Kidney (tissue), 14 donors: ENCODE data around the gene RTCA. TPM values are rescaled to one million over a fixed set of nuclear protein-coding genes. Genes with fewer than 3 reads are reported as not detected.

ENCODE experiments used
- DNase-seq, 5 donors: peaks; one replicate each; pipeline ENCODE4 v3.0.0-alpha.2; 2013 to 2020
- FAIRE-seq: peaks from 2 replicates; lab custom pipeline; 2012; peaks lifted over from hg19 to GRCh38; lab: Jason Lieb, UNC
- H3K27ac ChIP-seq, 2 donors: one replicate each; pipeline ENCODE4 v1.7.0; 2013; ENCODE audit warnings: low read depth in 2 of 2, low read length in 2 of 2, inconsistent platforms in 1 of 2
- H3K27me3 ChIP-seq: one replicate; pipeline ENCODE4 v1.7.1; 2013; ENCODE audit warnings: low read length, inconsistent platforms; ENCODE audit not compliant: control insufficient read depth, insufficient read depth
- H3K36me3 ChIP-seq, 3 donors: one replicate each; pipeline versions ENCODE4 v1.7.0 to v1.7.1; 2013; ENCODE audit warnings: low read length in 3 of 3, control low read depth in 1 of 3, inconsistent platforms in 1 of 3; ENCODE audit not compliant: insufficient read depth in 3 of 3, control insufficient read depth in 2 of 3
- H3K4me1 ChIP-seq, 3 donors: one replicate each; pipeline versions ENCODE4 v1.7.0 to v1.7.1; 2013; ENCODE audit warnings: low read length in 3 of 3, inconsistent platforms in 1 of 3, low read depth in 1 of 3; ENCODE audit not compliant: control insufficient read depth in 2 of 3, insufficient read depth in 2 of 3
- H3K4me3 ChIP-seq, 3 donors: one replicate each; pipeline versions ENCODE4 v1.7.0 to v1.8.1; 2013; ENCODE audit warnings: low read length in 3 of 3, control low read depth in 1 of 3, inconsistent platforms in 1 of 3
- H3K9ac ChIP-seq, 3 donors: one replicate each; pipeline versions ENCODE4 v1.7.0 to v1.7.1; 2013; ENCODE audit warnings: low read length in 3 of 3, control low read depth in 1 of 3, inconsistent platforms in 1 of 3
- H3K9me3 ChIP-seq, 3 donors: one replicate each; pipeline versions ENCODE4 v1.7.0 to v1.7.1; 2013; ENCODE audit warnings: low read length in 3 of 3, control low read depth in 1 of 3, inconsistent platforms in 1 of 3; ENCODE audit not compliant: control insufficient read depth in 2 of 3, insufficient read depth in 1 of 3
- intact Hi-C: fragments of 100-400 bp; cut with DNase I; formaldehyde crosslinking; loops from one replicate; pipeline ENCODE4 v1.11.1; 2022
- polyA plus RNA-seq: library from polyadenylated mRNA; stranded (reverse); fragments of 350-450 nt; fragmentation: Illumina TruSeq; extraction: RNeasy Lipid Tissue Mini Kit (QIAGEN cat#74804); gene quantifications from one replicate; pipeline ENCODE4 v1.2.3, GENCODE V29; 2014; ENCODE audit warnings: low read depth, low replicate concordance; ENCODE audit not compliant: insufficient read depth
- total RNA-seq: library from RNA; stranded (reverse); fragmentation: NEBNext Ultra II Directional; extraction: Animal tissue kit (Norgen Biotek cat#: 25700); gene quantifications from one replicate; pipeline ENCODE4 v1.2.1, GENCODE V29; 2021
- TF ChIP-seq, protein P1 (sequence below): IDR thresholded peaks from 3 replicates; pipeline ENCODE4 v1.5.1; 2012; ENCODE audit warnings: mild to moderate bottlenecking, moderate library complexity, borderline replicate concordance; ENCODE audit not compliant: insufficient read depth; ENCODE audit errors: extremely low read depth
- donor health status: control.
- donor health status: control.
- donor health status: control.
- donor health status: control.
- donor health status: control.
- donor health status: DM: yes; HTN: yes; CAD: no.
- donor health status: Normal renal cell carcinoma (clear cell type).

Gene RTCA
- total and polyA plus RNA-seq, 2 donors from 2014 or later, result 30.8 to 51.1 TPM

DNA sequence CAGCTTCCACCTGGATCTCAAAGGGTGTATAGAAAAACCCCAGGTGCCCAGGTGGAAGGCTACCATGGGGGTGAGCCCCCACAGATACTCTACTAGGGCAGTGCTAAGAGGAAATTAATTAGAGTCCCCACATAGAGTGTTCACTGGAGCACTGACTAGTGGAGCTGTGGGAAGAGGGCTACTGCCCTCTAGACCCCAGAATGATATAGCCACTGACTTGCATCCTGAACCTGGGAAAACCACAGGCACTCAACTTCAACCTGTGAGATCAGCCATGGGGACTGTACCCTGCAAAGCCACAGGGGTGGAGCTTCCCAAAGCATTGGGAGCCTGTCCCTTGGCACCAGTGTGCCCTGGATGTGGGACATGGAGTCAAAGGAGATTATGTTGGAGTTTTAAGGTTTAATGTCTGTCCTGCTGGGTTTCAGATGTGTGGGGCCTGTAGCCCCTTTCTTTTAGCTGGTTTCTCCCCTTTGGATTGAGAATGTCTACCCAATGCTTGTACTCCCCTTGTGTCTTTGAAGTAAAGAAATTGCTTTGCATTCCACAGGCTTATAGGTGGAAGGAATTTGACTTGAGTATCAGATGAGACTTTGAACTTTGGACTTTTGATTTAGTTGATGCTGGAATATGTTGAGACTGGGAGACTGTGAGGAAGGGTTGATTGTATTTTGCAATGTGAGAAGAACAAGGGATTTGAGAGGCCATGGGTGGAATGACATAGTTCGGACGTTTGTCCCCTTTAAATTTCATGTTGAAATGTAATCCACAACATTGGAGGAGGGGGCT lies 54.5 kb downstream of the RTCA start:
- no peaks in the 10 kb centered on the region for H3K27me3 ChIP-seq
- TF ChIP-seq, protein P1, sequence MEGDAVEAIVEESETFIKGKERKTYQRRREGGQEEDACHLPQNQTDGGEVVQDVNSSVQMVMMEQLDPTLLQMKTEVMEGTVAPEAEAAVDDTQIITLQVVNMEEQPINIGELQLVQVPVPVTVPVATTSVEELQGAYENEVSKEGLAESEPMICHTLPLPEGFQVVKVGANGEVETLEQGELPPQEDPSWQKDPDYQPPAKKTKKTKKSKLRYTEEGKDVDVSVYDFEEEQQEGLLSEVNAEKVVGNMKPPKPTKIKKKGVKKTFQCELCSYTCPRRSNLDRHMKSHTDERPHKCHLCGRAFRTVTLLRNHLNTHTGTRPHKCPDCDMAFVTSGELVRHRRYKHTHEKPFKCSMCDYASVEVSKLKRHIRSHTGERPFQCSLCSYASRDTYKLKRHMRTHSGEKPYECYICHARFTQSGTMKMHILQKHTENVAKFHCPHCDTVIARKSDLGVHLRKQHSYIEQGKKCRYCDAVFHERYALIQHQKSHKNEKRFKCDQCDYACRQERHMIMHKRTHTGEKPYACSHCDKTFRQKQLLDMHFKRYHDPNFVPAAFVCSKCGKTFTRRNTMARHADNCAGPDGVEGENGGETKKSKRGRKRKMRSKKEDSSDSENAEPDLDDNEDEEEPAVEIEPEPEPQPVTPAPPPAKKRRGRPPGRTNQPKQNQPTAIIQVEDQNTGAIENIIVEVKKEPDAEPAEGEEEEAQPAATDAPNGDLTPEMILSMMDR, result no peak
- peaks cover 0 to 10% (median 0%) of the 10 kb centered on the region in 3 donors for H3K9me3 ChIP-seq
- FAIRE-seq (no peak), DNase-seq (no peak)
- peaks cover 0 to 20% (median 6%) of the 10 kb centered on the region in 3 donors for H3K4me1 ChIP-seq
- no peak overlapping the region for H3K4me3 ChIP-seq
- no peak overlapping the region for H3K27ac ChIP-seq
- intact Hi-C loops, result no loop called here
- no peaks in the 10 kb centered on the region for H3K36me3 ChIP-seq
- H3K9ac ChIP-seq, result no peak overlapping the region

DNA sequence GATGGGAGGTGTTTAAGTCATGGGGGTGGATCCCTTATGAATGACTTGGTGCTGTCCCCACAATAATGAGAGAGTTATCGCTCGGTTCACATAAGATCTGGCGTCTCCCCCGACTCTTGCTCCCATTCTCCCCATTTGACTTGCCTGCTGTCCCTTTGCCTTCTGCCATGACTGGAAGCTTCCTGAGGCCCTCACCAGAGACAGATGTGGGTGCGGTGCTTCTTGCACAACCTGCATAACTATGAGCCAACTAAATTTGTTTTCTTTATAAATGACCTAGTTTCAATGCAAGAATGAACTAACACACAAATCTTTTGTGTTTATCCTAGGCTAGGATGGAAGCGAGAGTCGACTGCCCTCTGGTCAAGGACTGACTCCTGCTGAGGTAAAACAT lies 55.1 kb downstream of the RTCA start:
- no peaks in the 10 kb centered on the region for H3K27me3 ChIP-seq
- H3K9ac ChIP-seq, result no peak overlapping the region
- no peak overlapping the region for H3K4me3 ChIP-seq
- FAIRE-seq (no peak), DNase-seq (no peak)
- no peak overlapping the region for H3K27ac ChIP-seq
- intact Hi-C loops, result no loop called here
- no peaks in the 10 kb centered on the region for H3K36me3 ChIP-seq
- peaks cover 0 to 10% (median 0%) of the 10 kb centered on the region in 3 donors for H3K9me3 ChIP-seq
- H3K4me1 ChIP-seq, result peaks cover 0 to 20% (median 6%) of the 10 kb centered on the region in 3 donors
- TF ChIP-seq, protein P1, result no peak

DNA sequence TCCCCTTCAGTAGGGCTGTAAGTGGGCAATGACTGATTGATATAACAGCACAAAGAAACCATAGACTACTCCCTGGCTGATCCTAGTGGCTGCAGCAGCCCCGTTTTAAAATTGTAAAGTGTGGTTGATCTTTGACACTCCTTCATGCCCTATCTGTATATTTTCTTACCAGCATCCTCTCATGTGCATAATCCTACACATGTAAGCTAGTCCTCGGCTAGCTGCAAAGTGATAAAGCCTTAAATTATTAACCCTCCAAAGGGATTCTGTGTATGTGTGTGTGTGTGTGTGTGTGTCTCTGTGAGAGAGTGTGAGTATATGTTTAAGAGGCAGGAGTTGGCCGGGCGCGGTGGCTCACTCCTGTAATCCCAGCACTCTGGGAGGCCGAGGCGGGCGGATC lies 55.5 kb downstream of the RTCA start:
- H3K9ac ChIP-seq, result no peak overlapping the region
- peaks cover 0 to 20% (median 6%) of the 10 kb centered on the region in 3 donors for H3K4me1 ChIP-seq
- no peak for DNase-seq
- H3K27ac ChIP-seq, result no peak overlapping the region
- peaks cover 0 to 10% (median 0%) of the 10 kb centered on the region in 3 donors for H3K9me3 ChIP-seq
- H3K27me3 ChIP-seq, result no peaks in the 10 kb centered on the region
- H3K36me3 ChIP-seq, result no peaks in the 10 kb centered on the region
- no peak overlapping the region for H3K4me3 ChIP-seq
- no peak for FAIRE-seq
- intact Hi-C loops, result no loop called here
- TF ChIP-seq, protein P1, result no peak
